Endothelial cell of umbilical vein (primary cell): Measurements from ENCODE around the gene CYP11A1.

Experiments used
- CTCF ChIP-seq, 2 donors: IDR thresholded peaks; 1 replicate in 1 of 2; 2 replicates in 1 of 2; pipeline ENCODE4 v1.5.1; 2011; ENCODE audit warnings: low read length in 2 of 2, mild to moderate bottlenecking in 2 of 2, moderate library complexity in 2 of 2, control low read depth in 1 of 2, inconsistent platforms in 1 of 2, low read depth in 1 of 2; ENCODE audit not compliant: insufficient read depth in 1 of 2; ENCODE audit errors: extremely low read depth in 1 of 2
- EZH2 ChIP-seq: IDR thresholded peaks from 2 replicates; pipeline ENCODE4 v1.6.1; 2012; ENCODE audit warnings: borderline replicate concordance, low read depth, mild to moderate bottlenecking, moderate library complexity, low read length, inconsistent platforms; ENCODE audit not compliant: severe bottlenecking
- FOS ChIP-seq: IDR thresholded peaks from 2 replicates; pipeline ENCODE4 v1.6.1; 2011; ENCODE audit warnings: mild to moderate bottlenecking, low read length, moderate library complexity, borderline replicate concordance; ENCODE audit not compliant: insufficient read depth
- GATA2 ChIP-seq: IDR thresholded peaks from 2 replicates; pipeline ENCODE4 v1.7.0; 2011; ENCODE audit warnings: low read depth, mild to moderate bottlenecking, moderate library complexity, mixed read lengths, low read length; ENCODE audit not compliant: insufficient read length, insufficient read depth
- JUN ChIP-seq: IDR thresholded peaks from 2 replicates; pipeline ENCODE4 v1.6.1; 2011; ENCODE audit warnings: borderline replicate concordance, low read depth; ENCODE audit not compliant: insufficient read length, insufficient read depth
- MAX ChIP-seq: IDR thresholded peaks from 2 replicates; pipeline ENCODE4 v1.6.1; 2011; ENCODE audit not compliant: insufficient read depth, insufficient read length
- MYC ChIP-seq: IDR thresholded peaks from one replicate; pipeline ENCODE4 v1.6.1; 2011; ENCODE audit warnings: mild to moderate bottlenecking, low read depth, low read length
- POLR2A ChIP-seq: IDR thresholded peaks from 2 replicates; pipeline ENCODE4 v1.6.1; 2012; ENCODE audit warnings: low read depth, mild to moderate bottlenecking, control low read depth, low read length
- POLR2AphosphoS5 ChIP-seq: IDR thresholded peaks from 2 replicates; pipeline ENCODE4 v1.6.1; 2012; ENCODE audit warnings: low read depth, mild to moderate bottlenecking, control low read depth, low read length, moderate library complexity; ENCODE audit not compliant: insufficient read depth

DNA sequence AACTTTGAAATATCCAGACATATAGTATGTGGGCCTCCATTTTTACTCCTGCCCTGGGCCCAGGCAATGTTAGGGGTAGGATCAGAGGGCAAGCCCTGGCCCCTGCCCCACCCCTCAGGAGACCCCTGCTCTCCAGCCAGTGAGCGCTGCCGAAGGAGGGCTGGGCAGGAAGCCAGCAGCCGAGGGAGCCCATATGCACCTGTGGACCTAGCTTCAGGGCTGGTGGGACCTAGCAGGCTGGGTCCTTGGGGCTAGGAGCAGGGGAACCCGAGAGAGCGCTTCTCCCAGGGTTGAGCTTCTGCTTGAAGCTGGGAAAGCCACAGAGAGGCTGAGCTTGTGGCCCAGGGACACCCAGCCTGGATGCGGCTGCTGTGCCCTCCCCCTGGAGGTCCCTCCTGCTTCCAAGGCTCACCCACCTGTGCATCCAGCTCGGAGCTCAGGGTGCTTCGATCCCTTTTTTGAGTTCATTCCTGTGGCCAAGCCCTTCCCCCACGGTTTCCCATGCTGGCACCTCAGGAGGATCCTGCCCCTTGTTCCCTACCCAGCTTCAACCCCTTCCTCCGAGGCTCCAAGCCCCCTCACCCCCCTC is 21.0 kb upstream of the CYP11A1 start:
- TF ChIP-seq POLR2AphosphoS5 (no peak), EZH2 (no peak), CTCF (IDR thresholded peaks at IDR 0.05; ENCODE audit: extremely low read depth in 1 of 2, insufficient read depth in 1 of 2, low read depth in 1 of 2, low read length in 2 of 2) (no peak), FOS (no peak), MYC (no peak), POLR2A (no peak), JUN (no peak), MAX (no peak), GATA2 (no peak)
